Hepatocyte (in vitro differentiated cells): ENCODE results near the gene PLCL1. TPM values are rescaled to one million over a fixed set of nuclear protein-coding genes. Genes with fewer than 3 reads are reported as not detected.

ENCODE experiments used
- DNase-seq: peaks from one replicate; pipeline ENCODE4 v3.0.0-alpha.2; 2016; ENCODE audit warnings: low spot score
- H2AFZ ChIP-seq: fragments of 200-600 bp; sonication (generic); 2 replicates; pipeline ENCODE4 v1.6.0; 2016; ENCODE audit warnings: antibody characterized with exemption, mild to moderate bottlenecking
- H3K27ac ChIP-seq: fragments of 200-600 bp; sonication (generic); 2 replicates; pipeline ENCODE4 v1.5.1; 2016; ENCODE audit warnings: mild to moderate bottlenecking
- H3K27me3 ChIP-seq: fragments of 200-600 bp; sonication (generic); 2 replicates; pipeline ENCODE4 v1.6.1; 2016
- H3K36me3 ChIP-seq: fragments of 200-600 bp; sonication (generic); replicated peaks from 2 replicates; pipeline ENCODE4 v1.5.1; 2016; ENCODE audit warnings: low read depth; ENCODE audit not compliant: insufficient read depth
- H3K4me1 ChIP-seq: fragments of 200-600 bp; sonication (generic); 2 replicates; pipeline ENCODE4 v1.5.1; 2016; ENCODE audit warnings: mild to moderate bottlenecking, moderate library complexity; ENCODE audit not compliant: insufficient read depth
- H3K4me2 ChIP-seq: fragments of 200-600 bp; sonication (generic); 2 replicates; pipeline ENCODE4 v1.6.0; 2016
- H3K4me3 ChIP-seq: fragments of 200-600 bp; sonication (generic); 2 replicates; pipeline ENCODE4 v1.5.1; 2016; ENCODE audit warnings: mild to moderate bottlenecking
- H3K79me2 ChIP-seq: fragments of 200-600 bp; sonication (generic); 2 replicates; pipeline ENCODE4 v1.6.0; 2017; ENCODE audit warnings: mild to moderate bottlenecking
- H3K9me2 ChIP-seq: fragments of 200-600 bp; sonication (generic); replicated peaks from 2 replicates; pipeline ENCODE4 v1.6.0; 2017; ENCODE audit warnings: mild to moderate bottlenecking; ENCODE audit not compliant: insufficient read depth
- H3K9me3 ChIP-seq: fragments of 200-600 bp; sonication (generic); 2 replicates; pipeline ENCODE4 v1.5.1; 2016; ENCODE audit warnings: low read depth, mild to moderate bottlenecking
- H4K20me1 ChIP-seq: fragments of 200-600 bp; sonication (generic); 2 replicates; pipeline ENCODE4 v1.6.0; 2016; ENCODE audit warnings: mild to moderate bottlenecking; ENCODE audit not compliant: insufficient read depth, poor library complexity, severe bottlenecking
- CTCF ChIP-seq: fragments of 200-600 bp; sonication (generic); IDR thresholded peaks from 2 replicates; pipeline ENCODE4 v1.5.1; 2016; ENCODE audit warnings: antibody characterized with exemption, mild to moderate bottlenecking; ENCODE audit not compliant: poor library complexity
- EZH2 ChIP-seq: fragments of 200-600 bp; sonication (generic); IDR thresholded peaks from 2 replicates; pipeline ENCODE4 v1.6.1; 2016; ENCODE audit warnings: antibody characterized with exemption, mild to moderate bottlenecking, borderline replicate concordance
- EZH2phosphoT487 ChIP-seq: fragments of 200-600 bp; sonication (generic); IDR thresholded peaks from one replicate; pipeline ENCODE4 v1.6.1; 2018; ENCODE audit warnings: antibody characterized with exemption, mild to moderate bottlenecking, low read depth, moderate library complexity; ENCODE audit not compliant: unreplicated experiment, severe bottlenecking
- WGBS: methylation state at CpG from one replicate; pipeline ENCODE4 v1.1.6; 2016; ENCODE audit warnings: low lambda C conversion rate; ENCODE audit errors: missing lambda C conversion rate; 5-methylcytosine and 5-hydroxymethylcytosine counted together
- polyA plus RNA-seq: library from polyadenylated mRNA; unstranded; fragments of >200 nt; fragmentation: Nextera tagmentation; extraction: Ambion mirVana; gene quantifications from 2 replicates; pipeline ENCODE4 v1.2.1, GENCODE V29; 2016
- total RNA-seq: library from RNA; depleted of rRNA; stranded (reverse); fragments of >200 nt; gene quantifications from 2 replicates; pipeline ENCODE4 v1.2.3, GENCODE V29; 2014

Gene PLCL1
- total and polyA plus RNA-seq, 2 experiments from 2014 or later: 0.37 to 2.4 TPM

GRCh38 chr2:197879812-197880408 is 75.5 kb downstream of the PLCL1 start:
- Histone ChIP-seq H3K27me3 (no peaks in the 10 kb centered on the region), H3K36me3 (no peaks in the 10 kb centered on the region), H3K9me3 (no peaks in the 10 kb centered on the region), H2AFZ (no peak overlapping the region), H3K79me2 (no peaks in the 10 kb centered on the region), H3K9me2 (no peaks in the 10 kb centered on the region), H3K4me2 (no peak overlapping the region), H3K4me1 (no peaks in the 10 kb centered on the region), H3K4me3 (no peak overlapping the region), H3K27ac (no peak overlapping the region), H4K20me1 (no peaks in the 10 kb centered on the region)
- TF ChIP-seq EZH2phosphoT487: no peak
- 96% methylated on average over 3 of the region's 3 CpGs for WGBS
- DNase-seq: no peak

GRCh38 chr2:197883354-197884032 is 79.1 kb downstream of the PLCL1 start:
- Histone ChIP-seq H3K4me2 (no peak overlapping the region), H3K27ac (no peak overlapping the region), H3K27me3 (no peaks in the 10 kb centered on the region), H3K36me3 (no peaks in the 10 kb centered on the region), H3K9me2 (no peaks in the 10 kb centered on the region), H3K4me1 (no peaks in the 10 kb centered on the region), H3K4me3 (no peak overlapping the region), H3K9me3 (no peaks in the 10 kb centered on the region), H2AFZ (no peak overlapping the region), H4K20me1 (no peaks in the 10 kb centered on the region), H3K79me2 (no peaks in the 10 kb centered on the region)
- WGBS: 93% methylated on average over 3 of the region's 3 CpGs
- no peak for DNase-seq
- TF ChIP-seq EZH2 (no peak), CTCF (no peak), EZH2phosphoT487 (no peak)

GRCh38 chr2:197884252-197884651 is 79.9 kb downstream of the PLCL1 start:
- Histone ChIP-seq H4K20me1 (no peaks in the 10 kb centered on the region), H3K9me3 (no peaks in the 10 kb centered on the region), H3K27ac (no peak overlapping the region), H3K27me3 (no peaks in the 10 kb centered on the region), H2AFZ (no peak overlapping the region), H3K9me2 (no peaks in the 10 kb centered on the region), H3K79me2 (no peaks in the 10 kb centered on the region), H3K4me2 (no peak overlapping the region), H3K4me3 (no peak overlapping the region), H3K36me3 (no peaks in the 10 kb centered on the region), H3K4me1 (no peaks in the 10 kb centered on the region)
- 74% methylated on average over 3 of the region's 3 CpGs for whole genome bisulfite sequencing
- no peak for TF ChIP-seq EZH2phosphoT487
- no peak for TF ChIP-seq CTCF
- no peak for TF ChIP-seq EZH2
- DNase-seq: no peak

GRCh38 chr2:197885126-197885525 is 80.7 kb downstream of the PLCL1 start:
- Histone ChIP-seq H3K4me1 (no peaks in the 10 kb centered on the region), H4K20me1 (no peaks in the 10 kb centered on the region), H3K4me2 (no peak overlapping the region), H3K36me3 (no peaks in the 10 kb centered on the region), H2AFZ (no peak overlapping the region), H3K9me2 (no peaks in the 10 kb centered on the region), H3K27ac (no peak overlapping the region), H3K79me2 (no peaks in the 10 kb centered on the region), H3K27me3 (no peaks in the 10 kb centered on the region), H3K9me3 (no peaks in the 10 kb centered on the region), H3K4me3 (no peak overlapping the region)
- WGBS: 98% methylated on average over 3 of the region's 3 CpGs
- TF ChIP-seq EZH2 (no peak), CTCF (no peak), EZH2phosphoT487 (no peak)
- DNase-seq: no peak
